Measurements from ENCODE around the gene CRISP2.
"Not testable (repeated sequence)": the region's sequence is repeated elsewhere in the genome, so short reads cannot be mapped to it uniquely, and the experiment has no call there.

The CRISP2 gene, protein sequence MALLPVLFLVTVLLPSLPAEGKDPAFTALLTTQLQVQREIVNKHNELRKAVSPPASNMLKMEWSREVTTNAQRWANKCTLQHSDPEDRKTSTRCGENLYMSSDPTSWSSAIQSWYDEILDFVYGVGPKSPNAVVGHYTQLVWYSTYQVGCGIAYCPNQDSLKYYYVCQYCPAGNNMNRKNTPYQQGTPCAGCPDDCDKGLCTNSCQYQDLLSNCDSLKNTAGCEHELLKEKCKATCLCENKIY

DNA sequence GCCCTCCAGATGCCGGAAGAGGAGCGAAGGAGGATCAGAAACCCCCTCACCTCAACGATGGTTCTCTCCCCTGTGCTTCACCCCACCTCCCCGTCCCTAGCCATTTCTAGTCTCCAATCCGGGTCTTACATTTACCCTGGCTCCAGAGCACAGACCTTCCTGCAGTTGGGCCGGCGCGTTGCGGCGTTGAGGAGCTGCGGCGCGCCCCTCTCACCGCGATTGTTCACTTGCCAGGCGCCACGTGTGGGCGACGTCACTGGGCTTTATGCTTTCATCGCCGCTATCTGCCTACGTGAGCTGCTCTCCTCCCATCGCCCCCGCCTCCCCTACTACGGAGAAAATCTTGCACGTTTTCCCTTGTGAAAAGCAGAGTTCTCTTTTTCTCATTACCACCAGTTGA is at the start of gene CRISP2:
TSS of gene CRISP2 (minus strand) at position 198 of the 400 bp plus-strand sequence. CDS start 4,347 bp downstream, outside the sequence.
- no peak for DNase-seq

DNA sequence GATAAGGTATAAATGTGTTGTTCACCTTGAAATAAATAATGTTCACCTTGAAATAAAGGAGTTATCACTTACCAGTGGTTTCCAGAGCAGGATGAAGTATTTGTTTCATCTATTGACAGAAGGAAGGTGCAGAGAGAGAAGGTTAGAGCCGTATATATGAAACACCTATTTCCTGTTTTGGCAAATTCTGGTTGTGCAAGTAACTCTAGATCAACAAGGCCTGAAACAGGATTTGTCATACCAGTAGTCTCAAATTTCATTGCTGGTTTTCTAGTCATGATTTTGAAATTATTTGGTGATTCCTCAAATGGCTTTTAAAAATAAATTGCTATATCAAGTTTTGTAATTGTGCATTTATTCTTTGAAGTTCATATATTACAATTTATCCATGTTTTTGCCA is 30.9 kb upstream of the CRISP2 start, which contains the start of gene CRISP3:
TSS of gene CRISP3 (minus strand) at position 130 of the 400 bp plus-strand sequence. CDS start at position 109, 21 bp downstream.
- DNase-seq: no peak

DNA sequence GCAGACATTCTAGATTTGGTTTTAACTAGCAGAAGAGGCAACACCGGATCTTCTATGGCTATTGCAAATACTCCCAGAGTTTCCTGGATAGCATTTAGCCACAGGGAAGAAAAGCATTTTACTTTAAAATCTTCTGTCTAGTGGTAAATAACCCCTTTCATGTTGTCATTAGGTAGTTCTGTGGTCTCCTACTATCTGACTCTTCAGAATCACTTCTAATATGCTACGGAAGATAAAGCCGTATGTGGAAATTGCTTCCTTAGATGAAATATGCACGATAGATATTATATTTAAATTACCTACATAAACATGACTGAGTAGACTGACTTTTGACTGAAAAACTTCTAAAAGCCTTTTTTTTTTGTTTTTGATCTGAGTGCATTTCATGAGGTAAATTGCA is 30.1 kb upstream of the CRISP2 start:
- no peak for DNase-seq

DNA sequence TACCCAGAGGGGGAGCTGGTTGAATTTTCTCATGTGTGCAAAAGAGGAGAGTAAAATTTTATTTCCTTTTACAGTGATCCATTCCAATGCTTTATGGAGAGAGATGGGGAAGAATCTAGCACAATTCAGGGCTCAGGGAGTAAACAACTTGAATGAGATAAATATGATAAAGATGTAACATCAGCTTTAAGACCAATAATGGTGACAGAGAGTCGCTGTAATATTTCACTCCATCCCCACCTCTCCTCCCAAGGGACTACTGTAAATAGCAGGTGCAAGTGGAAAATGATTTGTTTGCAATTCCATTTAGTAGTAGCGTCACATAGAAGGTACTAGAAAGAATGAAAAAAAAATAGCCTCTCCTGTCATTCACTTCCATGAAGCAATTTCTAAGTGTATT is 26.1 kb upstream of the CRISP2 start:
- no peak for DNase-seq

DNA sequence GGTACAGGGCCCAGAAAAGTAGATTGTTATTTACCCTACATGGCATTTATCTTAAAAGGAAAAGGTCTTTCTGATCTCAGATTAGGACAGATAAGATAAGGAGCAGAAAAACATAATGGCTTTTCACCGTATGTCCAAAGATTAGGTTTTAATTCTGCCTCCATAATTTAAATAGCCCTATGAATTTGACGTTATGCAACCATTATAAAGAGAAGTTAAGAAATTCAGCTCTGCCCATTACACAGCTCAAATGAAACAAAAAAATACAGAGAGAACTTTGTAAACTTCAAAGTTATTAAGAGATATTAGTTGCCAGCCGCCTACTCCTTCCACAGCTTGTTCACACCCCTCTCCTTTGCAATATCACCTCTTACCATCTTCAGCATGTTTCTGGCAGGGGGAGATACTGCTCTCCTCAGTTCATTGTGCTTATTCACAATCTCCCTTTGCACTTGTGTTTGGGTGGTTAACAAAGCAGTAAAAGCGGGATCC is 22.7 kb upstream of the CRISP2 start:
- DNase-seq: no peak

DNA sequence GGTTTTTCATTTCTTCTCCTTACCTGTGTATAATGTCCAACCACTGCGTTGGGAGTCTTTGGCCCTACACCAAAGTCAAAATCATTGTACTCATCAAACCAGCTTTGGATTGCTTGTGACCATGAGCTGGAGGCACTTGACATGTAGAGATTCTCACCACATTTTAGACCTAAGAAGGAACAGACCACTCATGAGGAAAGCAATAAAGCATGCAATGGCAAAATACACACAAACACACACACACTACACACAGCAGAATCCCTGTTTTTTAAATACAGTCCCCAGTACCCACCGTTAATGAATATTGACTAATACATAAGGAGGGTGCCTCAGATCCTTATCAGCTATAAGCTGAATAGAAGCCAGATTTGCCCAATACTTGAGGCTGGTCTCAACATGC is 20.3 kb upstream of the CRISP2 start:
- DNase-seq: no peak

DNA sequence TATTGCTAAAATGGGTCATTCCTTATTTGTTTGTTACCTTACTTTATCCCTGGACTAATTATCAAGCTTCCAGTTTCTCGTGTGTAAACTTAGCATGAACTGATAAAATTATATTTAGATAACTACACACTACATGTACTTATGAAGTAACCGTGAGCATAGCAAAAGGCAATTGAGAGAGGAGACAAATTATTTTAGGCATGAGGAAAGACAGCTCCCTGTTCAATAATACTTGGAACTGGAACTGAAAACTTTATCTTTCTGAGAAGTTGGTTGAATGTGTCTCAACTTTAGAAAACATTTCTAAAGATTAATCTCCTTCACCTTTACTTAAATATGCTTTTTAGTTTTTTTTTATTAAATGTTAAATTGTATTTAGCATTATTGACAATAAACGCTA is 19.4 kb upstream of the CRISP2 start:
- DNase-seq: no peak

DNA sequence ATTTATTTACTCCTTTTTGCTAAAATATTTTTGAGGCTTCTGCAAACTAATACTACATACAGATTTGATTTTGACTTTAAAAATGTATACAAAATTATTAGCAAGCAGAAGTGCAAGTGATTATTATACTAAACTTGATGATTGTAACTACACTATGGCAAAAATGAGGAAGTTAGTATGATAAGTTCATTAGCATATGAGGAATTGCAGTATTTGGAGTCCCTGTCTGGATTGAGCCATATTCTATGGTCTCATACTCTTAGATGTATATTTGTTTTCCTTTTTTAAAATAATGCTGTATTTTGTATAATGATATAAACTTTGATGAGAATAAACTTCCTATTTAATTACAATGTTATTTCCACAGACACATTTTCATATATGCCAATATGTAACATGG is 16.9 kb upstream of the CRISP2 start:
- no peak for DNase-seq

DNA sequence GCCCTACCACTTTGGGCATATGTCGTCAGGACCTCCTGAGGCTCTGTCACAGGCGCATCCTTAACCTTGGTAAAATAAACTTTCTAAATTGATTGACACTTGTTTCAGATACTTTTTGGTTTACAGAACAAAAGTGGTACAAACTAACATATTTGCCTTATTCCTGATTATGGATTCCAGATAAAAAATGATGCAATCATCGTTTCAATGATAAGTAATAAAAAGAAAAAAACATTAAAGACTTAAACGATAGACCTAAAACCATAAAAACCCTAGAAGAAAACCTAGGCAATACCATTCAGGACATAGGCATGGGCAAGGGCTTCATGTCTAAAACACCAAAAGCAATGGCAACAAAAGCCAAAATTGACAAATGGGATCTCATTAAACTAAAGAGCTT is 10.6 kb upstream of the CRISP2 start:
- DNase-seq: not testable (repeated sequence)

DNA sequence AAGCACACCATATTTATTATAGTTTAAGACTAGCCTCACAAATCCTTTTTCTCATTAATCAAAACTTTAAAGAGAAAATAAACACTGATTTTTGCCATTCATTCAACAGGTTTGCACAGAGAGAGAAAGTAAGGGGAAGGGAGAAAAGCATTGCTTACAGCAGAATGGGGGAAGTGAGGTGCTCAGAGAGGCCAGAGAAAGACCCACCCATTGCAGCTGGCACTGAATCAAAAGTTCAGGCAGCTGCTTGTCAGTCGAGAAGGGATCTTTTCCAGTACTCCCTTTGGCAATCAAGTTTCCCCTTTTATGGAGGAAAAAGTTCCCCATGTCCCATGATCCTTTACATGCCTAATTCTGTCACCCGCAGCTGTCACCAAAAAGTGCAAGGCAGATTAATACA is 8.0 kb upstream of the CRISP2 start:
- DNase-seq: no peak

DNA sequence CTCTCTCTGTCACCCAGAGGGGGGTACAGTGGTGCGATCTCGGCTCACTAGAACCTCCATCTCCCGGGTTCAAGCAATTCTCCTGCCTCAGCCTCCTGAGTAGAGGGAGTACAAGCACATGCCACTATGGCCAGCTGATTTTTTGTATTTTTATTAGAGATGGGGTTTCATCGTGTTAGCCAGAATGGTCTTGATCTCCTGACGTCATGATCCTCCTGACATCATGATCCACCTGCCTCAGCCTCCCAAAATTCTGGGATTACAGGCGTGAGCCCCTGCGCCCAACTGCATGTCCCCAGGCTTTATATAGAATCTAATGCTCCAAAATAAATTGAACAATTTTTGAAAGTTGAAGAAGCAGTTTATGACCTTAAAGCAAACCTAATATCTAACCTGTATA is 7.0 kb upstream of the CRISP2 start:
- no peak for DNase-seq

DNA sequence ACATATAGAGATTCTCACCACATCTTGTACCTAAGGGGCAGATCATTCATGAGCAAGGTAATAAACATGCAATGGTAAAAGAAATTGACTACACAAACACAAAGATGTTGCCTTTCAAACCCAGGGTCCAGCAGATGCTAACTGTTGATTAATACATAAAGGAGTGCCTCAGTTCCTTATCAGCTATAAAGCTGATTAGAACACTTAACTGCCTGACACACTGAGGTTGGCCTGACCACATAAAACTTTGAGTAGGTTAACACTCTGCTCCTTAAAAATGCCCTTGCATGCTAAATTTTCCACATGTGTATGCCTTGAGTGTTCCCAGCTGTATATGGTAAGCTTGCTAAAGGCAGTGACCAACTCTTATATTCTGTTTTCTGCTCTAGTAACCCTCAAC is 14.9 kb downstream of the CRISP2 start:
- DNase-seq: no peak

DNA sequence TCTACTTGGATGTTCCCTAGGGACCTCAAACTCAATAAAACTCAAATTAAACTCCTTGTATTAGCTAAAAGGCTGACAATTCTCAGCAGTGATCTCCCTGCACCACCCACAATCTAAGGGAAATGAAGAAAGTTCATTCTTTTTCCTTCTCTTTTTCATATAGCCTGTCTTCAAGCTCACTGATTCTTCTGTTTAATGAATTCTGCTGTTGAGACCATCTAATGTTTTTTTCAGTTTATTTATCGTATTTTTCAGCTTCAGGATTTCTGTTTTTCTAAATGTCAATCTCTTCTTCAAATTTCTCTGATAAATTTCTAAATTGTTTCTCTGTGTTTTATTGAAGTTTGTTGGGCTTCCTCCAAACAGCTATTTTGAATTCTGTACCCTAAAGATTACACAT is 19.8 kb downstream of the CRISP2 start:
- DNase-seq: no peak

DNA sequence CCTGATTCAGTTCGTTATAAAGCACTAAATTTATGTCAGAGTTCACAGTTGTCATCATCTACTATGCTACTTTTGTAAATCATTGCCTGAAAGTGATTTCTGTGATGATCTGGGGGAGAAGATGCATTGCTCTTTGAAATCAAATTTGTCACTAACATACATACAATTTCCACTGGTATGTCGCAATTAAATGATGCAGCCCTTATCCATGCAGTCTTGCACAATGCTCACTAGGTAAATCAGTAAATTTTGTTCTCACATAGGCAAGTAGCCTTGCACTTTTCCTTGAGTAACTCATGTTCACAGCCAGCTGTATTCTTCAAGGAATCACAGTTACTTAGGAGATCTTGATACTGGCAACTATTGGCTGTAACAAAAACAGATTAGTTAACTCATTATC is 20.8 kb downstream of the CRISP2 start:
- no peak for DNase-seq

DNA sequence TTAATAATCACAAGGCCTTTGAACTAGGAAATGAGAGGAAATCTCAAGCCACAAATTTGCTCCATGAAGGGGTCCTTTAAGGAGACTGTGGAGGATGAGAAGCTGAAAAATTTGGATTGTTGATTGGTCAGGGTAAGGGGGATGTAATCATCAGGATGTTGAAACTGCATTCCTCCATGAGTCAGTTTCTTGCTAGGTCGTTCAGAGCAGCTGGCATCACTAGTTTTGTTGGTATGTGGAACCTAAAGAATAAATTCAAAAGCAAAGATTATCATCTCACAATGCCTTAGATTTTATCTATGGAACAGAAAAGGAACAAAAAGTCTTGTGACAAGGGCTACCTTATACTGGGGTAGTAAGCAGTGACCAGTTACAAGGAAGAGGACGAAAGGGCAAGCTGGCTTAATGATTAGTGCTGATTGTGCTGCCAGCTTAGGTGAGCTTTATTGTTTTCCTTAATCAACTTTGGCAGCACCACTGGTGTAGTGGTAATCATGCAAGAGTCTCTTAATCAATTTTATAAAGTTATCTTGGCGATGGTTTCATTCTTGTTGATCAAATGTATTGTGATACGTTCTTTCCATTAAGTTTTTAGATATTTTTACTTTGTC is 36.6 kb downstream of the CRISP2 start:
- DNase-seq: no peak

DNA sequence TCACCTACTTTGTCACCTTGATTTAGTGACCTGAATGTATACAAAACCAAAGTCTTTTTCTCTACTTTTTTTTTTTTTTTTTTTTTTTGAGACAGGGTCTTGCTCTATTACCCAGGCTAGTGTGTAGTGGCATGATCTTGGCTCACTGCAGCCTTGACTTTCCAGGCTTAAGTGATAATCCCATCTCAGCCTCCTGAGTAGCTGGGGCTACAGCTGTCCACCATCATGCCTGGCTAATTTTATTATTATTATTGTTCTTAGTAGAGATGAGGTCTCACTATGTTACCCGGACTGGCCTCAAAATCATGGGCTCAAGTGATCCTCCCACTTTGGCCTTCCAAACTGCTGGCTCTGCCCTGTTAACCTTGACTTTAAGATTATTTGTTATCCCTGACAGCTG is 37.5 kb downstream of the CRISP2 start:
- no peak for DNase-seq

DNA sequence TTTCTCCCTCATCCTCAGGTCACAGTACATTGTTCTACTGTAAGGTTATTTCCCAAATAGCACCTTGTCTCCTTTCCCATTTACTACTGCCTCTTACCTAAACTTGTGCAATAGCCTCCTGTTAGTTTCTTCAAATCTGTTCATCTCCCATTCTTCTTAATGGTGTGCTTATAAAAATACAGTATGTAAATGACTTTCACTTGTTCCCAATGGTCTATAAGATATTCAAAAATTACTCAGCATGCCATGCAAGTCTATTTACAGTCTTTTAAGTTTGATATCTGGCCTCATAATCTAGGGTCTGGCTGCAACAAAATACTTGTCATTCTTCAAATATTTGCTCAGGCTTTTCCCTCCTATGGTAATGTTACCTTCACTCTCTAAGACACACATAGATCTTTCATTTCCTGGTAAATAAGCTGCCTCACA is 45.2 kb downstream of the CRISP2 start:
- no peak for DNase-seq

DNA sequence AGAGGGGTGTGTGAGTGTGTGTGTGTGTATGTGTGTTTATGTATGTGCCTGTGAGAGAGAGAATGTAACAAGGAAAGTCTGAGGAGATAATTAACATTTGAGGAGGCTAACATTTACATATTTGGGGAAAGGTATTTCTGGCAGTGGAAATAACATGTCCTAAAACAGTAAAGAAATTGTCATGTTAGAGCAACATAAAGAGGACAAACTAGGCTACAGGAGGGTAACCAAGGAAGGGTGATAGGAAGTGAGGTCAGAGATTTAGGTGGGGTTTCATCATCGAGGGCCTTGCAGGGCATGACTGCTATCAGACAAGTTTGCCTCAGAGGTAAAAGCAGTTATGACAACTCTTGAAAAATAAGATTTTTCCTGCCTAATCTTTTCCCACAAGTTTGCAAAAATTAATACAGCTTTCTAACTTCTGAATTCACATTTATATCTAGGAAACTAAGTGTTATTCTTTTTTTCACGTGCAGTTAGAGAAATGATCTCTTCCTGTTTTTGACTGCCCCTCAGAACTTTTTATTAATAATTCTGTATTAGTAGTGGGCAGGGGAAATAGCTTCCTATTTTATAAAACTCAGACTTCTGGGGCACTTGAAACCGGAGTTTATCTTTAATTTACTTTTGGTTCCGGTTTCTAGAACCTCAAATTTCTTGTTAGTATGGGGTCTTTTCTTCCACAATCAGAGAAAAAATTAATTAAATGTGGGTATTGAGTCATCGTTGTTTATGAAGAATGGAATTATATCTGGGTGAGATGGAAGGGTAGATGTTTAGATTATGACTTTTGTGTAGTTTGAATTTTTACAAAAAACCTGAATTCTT is 46.2 kb downstream of the CRISP2 start:
- no peak for DNase-seq

DNA sequence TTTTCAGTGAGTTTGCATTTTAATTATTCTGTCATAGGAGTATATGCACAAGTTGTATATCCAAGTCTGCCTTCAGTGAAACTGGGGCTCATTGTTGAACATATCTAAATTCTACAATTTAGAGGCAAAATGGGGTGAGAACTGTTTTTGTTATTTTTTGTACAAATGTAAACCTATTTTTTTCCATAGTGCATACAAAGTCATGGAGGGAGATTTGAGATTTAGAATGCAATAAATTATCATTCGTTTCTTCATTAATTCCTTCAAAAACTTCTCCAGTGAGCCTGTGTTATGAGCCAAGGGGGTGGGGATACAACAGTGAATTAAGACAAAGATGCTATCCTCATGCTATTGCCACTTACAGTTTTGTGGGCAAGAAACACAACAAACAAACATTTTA is 46.9 kb downstream of the CRISP2 start:
- DNase-seq: no peak

DNA sequence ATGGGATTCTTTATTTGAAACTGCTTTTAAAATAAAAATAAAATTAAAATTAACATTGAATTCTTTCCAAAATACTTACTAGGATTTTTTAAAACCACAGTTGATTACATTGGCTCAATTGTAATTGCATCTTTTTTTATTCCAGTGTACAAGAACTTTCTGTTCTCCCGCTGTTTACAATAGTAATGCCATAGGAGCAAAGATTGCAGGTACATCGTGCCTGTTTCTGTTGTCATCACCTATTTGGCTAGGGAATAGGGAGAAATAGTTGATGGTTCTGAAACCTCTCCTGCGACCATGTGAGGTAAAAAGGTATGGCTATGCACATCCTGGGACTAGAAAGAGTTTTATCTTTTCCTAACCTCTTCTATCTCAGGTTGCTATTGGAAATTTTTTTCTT is 48.5 kb downstream of the CRISP2 start:
- no peak for DNase-seq

DNA sequence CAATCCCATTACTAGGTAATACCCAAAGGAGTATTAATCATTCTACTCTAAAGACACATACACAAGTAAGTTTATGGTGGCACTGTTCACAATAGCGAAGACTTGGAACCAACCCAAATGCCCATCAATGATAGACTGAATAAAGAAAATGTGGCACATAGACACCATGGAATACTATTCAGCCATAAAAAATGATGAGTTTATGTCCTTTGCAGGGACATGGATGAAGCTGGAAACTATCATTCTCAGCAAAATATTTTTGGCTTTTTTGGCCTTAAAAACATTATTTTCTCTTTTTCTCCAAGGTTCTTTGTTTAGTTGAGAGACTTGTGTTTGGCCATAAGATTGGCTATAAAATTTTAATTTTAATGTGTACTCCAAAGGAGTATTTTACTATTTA is 49.3 kb downstream of the CRISP2 start:
- DNase-seq: not testable (repeated sequence)

DNA sequence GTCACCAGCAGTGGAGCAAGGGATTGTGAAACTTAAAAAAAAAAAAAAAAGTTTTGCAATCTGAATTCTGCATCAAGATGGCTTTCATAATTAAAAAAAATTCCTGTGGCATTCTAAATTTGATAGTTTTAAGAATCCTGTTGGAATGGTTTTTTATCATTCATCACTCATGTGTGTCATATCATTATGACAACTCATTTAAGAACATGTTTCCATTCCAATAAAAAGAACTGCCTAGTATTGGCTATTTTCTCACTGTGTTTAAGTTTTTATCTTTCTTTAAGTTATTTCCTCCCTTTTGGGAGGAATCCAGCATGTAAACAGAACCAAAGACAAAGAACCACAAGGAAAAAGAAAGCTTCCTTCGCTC is 50.5 kb downstream of the CRISP2 start:
- DNase-seq: no peak

DNA sequence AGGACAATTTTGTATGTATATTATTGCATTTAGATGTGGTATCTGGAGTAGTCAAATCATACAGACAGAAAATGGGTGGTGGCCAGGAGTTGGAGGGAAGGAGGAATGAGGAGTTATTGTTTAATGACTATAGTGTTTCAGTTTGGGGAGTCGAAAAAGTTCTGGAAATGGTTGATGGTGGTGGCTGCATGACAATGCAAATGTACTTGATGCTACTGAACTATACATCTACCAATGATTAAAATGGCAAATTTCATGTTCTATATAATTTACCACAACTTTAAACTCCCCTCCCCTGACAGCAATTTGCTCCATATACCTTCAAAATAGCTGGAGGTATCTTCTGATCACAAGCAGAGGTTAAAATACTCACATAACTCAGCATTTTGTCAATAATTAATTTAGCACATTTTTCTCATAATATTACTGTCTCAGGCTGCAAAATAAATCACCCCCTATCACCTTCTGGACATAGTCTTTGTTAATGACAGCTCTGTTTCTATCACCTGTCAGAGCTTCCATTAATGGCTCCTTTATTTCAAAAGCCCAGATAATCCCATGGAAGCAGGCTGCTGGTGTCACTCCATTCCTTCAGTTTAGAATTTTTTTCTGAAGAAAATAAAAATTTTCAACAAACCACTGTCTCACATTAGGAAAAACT is 51.0 kb downstream of the CRISP2 start:
- no peak for DNase-seq

Measured in NCI-H446 (cell line).